Measurements from ENCODE around the gene NCR2. TPM values are rescaled to one million over a fixed set of nuclear protein-coding genes. Genes with fewer than 3 reads are reported as not detected.

Gene NCR2
- total RNA-seq, 1 donor from 2014 or later, result not detected

DNA sequence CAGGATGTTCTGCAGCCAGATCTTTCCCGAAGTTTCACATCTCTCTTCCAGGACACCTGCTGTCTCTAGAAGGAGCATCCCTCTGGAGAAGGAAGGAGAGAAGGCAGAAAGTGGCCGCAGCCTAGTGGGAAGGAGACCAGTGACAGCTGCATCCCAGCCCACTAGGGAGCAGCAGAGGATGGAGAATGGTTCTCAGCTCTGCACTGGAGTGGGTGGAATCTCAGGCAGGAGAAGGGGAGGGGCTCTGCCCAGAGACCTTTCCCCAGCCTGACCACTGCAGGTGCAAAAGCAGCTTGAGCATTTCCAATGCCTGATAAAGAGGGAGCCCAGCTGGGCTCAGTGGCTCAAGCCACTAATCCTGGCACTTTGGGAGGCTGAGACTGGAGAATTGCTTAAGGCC is 32.3 kb downstream of the NCR2 start:
- H3K4me3 Mint-ChIP-seq (ENCODE audit: low read depth), result no peak overlapping the region
- H3K27me3 Mint-ChIP-seq, result peaks cover 65% of the 10 kb centered on the region
- peak overlapping the region; percentile 89 for H3K27ac Mint-ChIP-seq
- H3K9me3 Mint-ChIP-seq (ENCODE audit: low read depth), result no peaks in the 10 kb centered on the region
- H3K36me3 Mint-ChIP-seq (ENCODE audit: insufficient read depth), result no peaks in the 10 kb centered on the region
- TF ChIP-seq, protein P1, sequence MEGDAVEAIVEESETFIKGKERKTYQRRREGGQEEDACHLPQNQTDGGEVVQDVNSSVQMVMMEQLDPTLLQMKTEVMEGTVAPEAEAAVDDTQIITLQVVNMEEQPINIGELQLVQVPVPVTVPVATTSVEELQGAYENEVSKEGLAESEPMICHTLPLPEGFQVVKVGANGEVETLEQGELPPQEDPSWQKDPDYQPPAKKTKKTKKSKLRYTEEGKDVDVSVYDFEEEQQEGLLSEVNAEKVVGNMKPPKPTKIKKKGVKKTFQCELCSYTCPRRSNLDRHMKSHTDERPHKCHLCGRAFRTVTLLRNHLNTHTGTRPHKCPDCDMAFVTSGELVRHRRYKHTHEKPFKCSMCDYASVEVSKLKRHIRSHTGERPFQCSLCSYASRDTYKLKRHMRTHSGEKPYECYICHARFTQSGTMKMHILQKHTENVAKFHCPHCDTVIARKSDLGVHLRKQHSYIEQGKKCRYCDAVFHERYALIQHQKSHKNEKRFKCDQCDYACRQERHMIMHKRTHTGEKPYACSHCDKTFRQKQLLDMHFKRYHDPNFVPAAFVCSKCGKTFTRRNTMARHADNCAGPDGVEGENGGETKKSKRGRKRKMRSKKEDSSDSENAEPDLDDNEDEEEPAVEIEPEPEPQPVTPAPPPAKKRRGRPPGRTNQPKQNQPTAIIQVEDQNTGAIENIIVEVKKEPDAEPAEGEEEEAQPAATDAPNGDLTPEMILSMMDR (IDR thresholded peaks at IDR 0.05; ENCODE audit: unreplicated experiment), result peak; percentile 86
- peak; percentile 73 for DNase-seq (ENCODE audit: low spot score, unreplicated experiment)
- H3K4me1 Mint-ChIP-seq (ENCODE audit: low read depth), result peaks cover 15% of the 10 kb centered on the region

DNA sequence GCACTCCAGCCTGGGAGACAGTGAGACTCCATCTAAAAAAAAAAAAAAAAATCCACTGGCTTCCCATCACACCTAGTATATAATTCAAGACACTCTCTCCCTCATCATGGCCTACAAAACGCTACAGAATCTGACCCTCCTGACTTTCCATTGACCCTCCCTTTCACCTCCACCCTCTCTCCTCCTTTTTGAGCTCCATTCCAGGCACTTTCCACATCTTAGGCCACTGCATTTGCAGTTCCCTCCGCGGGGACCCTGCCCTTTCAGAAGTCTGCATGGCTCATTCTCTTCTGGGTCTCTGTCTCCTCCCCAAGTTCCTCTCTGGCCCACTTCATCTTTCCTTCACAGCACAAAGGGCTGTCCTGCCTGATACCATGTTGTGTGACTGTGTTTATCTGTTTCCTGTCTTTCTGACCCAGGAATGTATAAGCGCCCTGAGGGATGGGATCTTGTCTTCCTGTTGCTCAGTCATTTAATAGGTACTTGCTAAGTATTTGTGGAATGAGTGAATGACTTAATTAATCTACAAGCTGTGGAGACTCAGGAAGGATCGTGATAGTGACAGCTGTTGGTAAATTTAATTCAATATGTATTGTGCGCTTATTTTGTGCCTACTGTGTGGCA is 35.2 kb downstream of the NCR2 start:
- Mint-ChIP-seq H3K9me3 (ENCODE audit: low read depth) (no peaks in the 10 kb centered on the region), H3K27me3 (peaks cover 79% of the 10 kb centered on the region), H3K4me1 (ENCODE audit: low read depth) (peaks cover 29% of the 10 kb centered on the region), H3K27ac (no peak overlapping the region), H3K4me3 (ENCODE audit: low read depth) (no peak overlapping the region), H3K36me3 (ENCODE audit: insufficient read depth) (no peaks in the 10 kb centered on the region)
- DNase-seq (ENCODE audit: low spot score, unreplicated experiment), result no peak
- TF ChIP-seq, protein P1 (IDR thresholded peaks at IDR 0.05; ENCODE audit: unreplicated experiment), result no peak

DNA sequence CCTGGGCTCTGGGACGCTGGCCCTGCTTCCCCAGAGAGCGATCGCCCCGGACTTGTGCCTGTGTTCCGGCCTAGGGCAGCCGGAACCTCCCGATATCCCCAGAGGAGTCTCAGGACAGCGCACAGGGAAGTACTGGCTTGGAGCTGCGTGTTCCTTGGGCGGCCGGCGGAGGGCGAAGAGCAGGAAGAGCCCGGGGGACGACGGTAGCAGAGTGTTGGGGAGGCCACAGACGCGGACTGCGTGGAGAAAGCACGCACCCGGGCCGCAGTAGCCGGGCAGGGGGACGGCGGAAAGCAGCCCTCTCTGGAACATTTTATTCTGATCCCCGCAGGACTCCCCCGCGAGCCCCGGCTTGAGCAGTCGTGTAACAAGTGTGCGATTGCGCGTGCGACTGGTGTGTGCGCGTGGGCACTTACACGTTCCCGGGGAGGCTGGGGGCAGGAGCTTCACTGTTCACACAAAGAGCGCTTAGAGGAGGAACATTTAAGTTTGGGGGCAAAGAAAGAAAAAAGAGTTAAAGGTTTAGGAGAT is 36.1 kb downstream of the NCR2 start:
- TF ChIP-seq, protein P1 (IDR thresholded peaks at IDR 0.05; ENCODE audit: unreplicated experiment), result peak; percentile 54
- no peaks in the 10 kb centered on the region for H3K9me3 Mint-ChIP-seq (ENCODE audit: low read depth)
- H3K4me1 Mint-ChIP-seq (ENCODE audit: low read depth), result peaks cover 31% of the 10 kb centered on the region
- H3K4me3 Mint-ChIP-seq (ENCODE audit: low read depth), result peak overlapping the region; percentile 65
- H3K36me3 Mint-ChIP-seq (ENCODE audit: insufficient read depth), result no peaks in the 10 kb centered on the region
- peak; percentile 33 for DNase-seq (ENCODE audit: low spot score, unreplicated experiment)
- H3K27ac Mint-ChIP-seq, result no peak overlapping the region
- peaks cover 79% of the 10 kb centered on the region for H3K27me3 Mint-ChIP-seq

DNA sequence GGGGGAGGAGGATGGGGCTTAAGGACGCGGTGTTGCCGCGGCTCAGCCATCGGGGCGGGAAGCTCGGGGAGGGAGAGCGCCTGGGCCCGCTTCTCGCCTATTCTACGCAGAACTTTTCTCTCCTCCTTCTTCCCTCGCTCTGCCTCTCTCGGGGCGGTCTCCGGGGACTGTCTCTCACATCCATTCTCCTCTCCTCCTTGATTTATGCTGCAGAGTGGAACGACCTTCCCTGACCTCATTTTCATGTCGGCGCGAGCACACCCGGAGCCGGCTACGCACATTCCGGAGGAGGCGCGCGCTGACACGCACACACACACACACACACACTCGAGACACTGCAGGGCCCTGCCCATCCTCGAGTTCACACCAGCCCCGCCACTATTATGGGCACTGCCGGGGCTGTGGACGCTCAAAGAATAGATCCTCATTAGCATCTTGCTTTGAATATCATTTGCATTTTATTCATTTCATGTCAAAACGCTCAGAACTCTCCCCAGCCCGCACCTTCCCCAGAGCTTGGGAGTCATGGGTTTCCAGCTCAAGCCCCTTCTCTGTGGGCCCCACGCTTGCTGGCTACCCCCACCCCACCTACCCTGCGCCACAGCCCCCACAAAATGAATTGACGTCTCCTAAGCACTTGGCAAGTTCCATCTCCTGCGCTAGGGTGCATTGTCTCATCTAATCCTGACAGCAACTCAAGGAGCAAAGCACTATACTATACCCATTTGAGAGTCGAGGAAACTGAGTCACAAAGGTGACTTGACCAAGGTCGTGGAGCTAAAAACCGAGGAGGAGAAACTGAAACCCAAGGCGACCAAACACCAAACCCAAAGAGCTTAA is 36.8 kb downstream of the NCR2 start:
- Mint-ChIP-seq H3K27me3 (peaks cover 79% of the 10 kb centered on the region), H3K9me3 (ENCODE audit: low read depth) (no peaks in the 10 kb centered on the region), H3K27ac (no peak overlapping the region), H3K4me1 (ENCODE audit: low read depth) (peaks cover 31% of the 10 kb centered on the region), H3K36me3 (ENCODE audit: insufficient read depth) (no peaks in the 10 kb centered on the region), H3K4me3 (ENCODE audit: low read depth) (peak overlapping the region; percentile 65)
- DNase-seq (ENCODE audit: low spot score, unreplicated experiment), result no peak
- TF ChIP-seq, protein P1 (IDR thresholded peaks at IDR 0.05; ENCODE audit: unreplicated experiment), result no peak

DNA sequence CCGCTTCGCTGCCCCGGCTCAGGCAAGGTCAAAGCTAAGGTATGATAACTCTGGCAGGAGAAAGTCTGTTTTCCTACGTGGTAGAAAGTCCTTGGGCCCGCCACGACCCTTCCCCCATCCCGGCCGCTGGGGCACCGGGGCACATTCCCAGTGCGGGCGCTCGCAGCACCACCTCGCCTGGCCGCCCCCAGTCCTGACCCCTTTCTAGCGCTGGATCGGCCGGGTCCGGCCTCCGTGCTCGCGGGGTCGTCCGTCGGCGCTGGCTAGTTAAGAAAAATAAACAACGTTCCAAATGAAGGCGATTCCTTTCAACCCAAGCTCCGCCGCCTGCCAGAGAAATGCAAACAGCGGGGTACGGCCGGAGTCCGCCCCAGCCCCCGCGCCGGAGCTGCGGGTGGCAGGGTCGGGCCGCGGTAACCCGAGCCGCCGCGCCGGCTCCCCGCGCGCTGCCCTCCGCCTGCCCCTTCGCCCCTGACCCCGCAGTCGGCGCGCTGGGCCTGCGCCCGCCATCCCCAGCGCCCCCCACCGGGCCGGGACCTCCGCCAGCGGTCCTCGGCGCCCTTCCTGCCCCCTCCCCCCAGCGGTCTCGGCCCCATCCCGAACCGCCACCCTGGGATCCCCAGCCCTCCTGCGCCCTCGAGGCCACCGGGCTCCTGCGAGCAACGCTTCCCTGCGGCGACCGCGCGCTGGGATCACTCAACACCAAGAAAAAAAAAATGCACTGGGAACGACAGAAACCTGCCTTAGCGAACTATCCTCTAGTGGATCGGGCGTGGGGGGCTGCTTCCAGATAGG is 37.6 kb downstream of the NCR2 start:
- H3K4me1 Mint-ChIP-seq (ENCODE audit: low read depth), result peaks cover 31% of the 10 kb centered on the region
- no peaks in the 10 kb centered on the region for H3K9me3 Mint-ChIP-seq (ENCODE audit: low read depth)
- H3K36me3 Mint-ChIP-seq (ENCODE audit: insufficient read depth), result no peaks in the 10 kb centered on the region
- DNase-seq (ENCODE audit: low spot score, unreplicated experiment), result peak; percentile 18
- TF ChIP-seq, protein P1 (IDR thresholded peaks at IDR 0.05; ENCODE audit: unreplicated experiment), result no peak
- peaks cover 81% of the 10 kb centered on the region for H3K27me3 Mint-ChIP-seq
- H3K4me3 Mint-ChIP-seq (ENCODE audit: low read depth), result peak overlapping the region; percentile 65
- no peak overlapping the region for H3K27ac Mint-ChIP-seq

Data from progenitor cell of endocrine pancreas (in vitro differentiated cells).